ENCODE measurements around the gene NABP1.

The NABP1 gene

GRCh38 chr2:191650896-191651773, 26.8 kb upstream of the NABP1 start:
- DNase-seq = no peak

DNA sequence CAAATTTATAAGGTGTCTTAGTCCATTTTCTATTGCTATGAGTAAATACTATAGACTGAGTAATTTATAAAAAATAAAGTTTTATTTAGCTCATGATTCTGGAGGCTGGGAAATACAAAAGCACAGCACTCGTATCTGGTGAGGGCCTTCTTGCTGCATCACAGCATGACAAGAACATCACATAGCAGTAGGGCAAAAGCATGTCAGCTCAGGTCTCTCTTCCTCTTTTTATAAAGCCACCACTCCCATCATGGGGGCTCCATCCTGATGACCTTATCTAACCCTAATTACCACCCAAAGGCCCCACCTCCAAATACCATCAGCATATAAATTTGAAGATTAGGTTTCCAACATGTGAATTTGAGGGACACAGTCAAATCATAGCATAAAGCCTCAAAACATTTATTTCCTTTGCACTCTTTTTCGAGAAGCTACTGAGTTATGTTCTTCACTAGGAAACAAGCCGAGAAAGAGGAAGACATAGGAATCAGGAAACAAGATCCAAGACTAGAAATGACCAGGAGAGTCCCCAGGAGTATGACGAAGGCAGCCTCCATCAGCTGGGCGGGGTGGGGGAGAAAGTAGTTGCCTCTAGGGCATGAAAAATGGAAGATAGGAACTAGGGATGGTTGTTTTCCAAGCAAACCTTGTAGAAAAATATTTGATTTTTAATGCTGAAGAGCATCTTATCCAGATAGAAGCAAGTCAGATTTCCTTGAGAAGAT, 24.1 kb upstream of the NABP1 start:
- no peak for DNase-seq

- no peak for DNase-seq
These were observed 21.5 kb upstream of the NABP1 start for GRCh38 chr2:191656391-191656790.

- no peak for DNase-seq
These were observed 21.1 kb upstream of the NABP1 start for GRCh38 chr2:191656792-191657191.

DNA sequence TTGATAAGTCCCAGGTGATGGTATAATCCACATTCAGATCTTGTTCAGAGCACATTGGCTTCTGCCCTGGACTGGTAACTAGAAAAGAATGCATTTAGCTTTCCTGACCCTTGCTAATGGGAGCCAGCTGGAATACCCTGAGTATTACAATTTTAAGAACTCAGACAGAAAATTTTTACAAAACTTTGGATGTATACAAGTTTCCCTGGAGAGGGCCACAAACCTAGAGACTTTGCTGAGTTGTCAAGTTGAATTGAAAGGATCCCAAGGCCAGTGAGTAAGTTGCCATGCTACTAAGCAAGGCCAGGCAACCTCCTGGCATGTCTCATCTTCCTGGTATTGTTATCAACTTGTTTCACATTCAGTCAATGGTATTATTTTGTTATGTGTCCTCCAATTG, 20.0 kb upstream of the NABP1 start:
- no peak for DNase-seq

DNA sequence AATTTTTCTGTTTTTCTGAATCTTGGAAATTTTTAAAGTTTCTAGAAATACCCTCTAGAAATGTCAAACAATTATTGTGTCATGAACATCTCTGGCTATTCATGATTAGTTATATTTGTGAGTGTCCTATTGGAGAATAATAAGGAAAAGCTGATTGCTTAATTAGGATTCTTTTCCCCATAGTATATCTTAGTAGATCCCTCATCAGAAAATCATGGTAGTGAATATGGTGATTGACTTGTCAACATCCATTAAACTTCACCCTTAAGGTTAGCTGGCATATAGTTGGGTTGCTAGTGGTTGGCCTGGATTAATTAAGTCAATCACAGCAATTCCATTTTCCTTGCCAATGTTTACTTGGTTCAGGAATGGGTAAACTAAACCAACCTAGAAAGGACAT, 18.7 kb upstream of the NABP1 start:
- no peak for DNase-seq

- DNase-seq = no peak
These were observed 17.4 kb upstream of the NABP1 start for GRCh38 chr2:191660575-191660974.

- DNase-seq = no peak
These were observed 16.6 kb upstream of the NABP1 start for GRCh38 chr2:191661097-191661924.

- no peak for DNase-seq
These were observed 12.9 kb upstream of the NABP1 start for GRCh38 chr2:191664823-191665677.

DNA sequence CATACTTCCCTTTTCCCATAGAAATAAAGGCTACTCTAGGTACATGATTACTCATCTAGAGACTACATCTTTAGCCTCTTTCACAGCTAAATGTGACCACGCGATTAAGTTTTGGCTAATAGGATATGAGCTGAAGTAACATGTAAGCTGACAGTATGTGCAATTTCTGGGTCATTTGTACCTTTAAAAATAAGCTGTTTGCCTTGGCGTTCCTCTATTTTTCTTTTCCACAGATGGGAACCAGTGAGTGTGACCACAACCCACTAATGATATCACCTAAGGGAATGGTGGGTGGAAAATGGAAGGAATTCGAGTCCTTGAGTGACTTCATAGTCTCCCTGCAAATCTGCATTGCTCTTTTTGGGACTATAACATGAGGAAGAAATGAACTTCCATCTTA, 11.7 kb upstream of the NABP1 start:
- DNase-seq = no peak

DNA sequence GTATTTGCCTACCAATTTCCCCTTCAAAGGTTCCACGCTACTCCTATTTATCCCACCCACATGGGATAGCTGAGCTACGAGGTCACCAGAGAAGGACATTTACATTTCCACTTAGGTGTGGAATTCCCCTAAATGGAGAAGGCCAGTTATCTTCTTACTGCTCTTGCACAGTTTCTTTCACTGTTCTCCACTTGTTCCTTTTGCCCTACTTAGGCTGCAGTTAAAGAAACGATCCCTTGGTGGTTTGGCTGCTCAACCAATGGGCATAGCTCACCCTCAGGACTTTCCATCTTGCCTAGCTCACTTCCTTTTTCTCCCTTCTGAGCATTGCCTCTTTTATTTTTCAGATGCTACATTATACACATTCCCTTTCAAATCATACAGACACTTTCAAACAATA, 11.2 kb upstream of the NABP1 start:
- DNase-seq = no peak

- DNase-seq = no peak
These were observed 7.9 kb upstream of the NABP1 start for GRCh38 chr2:191670076-191670475.

GRCh38 chr2:191670787-191671186, 7.1 kb upstream of the NABP1 start:
- no peak for DNase-seq

DNA sequence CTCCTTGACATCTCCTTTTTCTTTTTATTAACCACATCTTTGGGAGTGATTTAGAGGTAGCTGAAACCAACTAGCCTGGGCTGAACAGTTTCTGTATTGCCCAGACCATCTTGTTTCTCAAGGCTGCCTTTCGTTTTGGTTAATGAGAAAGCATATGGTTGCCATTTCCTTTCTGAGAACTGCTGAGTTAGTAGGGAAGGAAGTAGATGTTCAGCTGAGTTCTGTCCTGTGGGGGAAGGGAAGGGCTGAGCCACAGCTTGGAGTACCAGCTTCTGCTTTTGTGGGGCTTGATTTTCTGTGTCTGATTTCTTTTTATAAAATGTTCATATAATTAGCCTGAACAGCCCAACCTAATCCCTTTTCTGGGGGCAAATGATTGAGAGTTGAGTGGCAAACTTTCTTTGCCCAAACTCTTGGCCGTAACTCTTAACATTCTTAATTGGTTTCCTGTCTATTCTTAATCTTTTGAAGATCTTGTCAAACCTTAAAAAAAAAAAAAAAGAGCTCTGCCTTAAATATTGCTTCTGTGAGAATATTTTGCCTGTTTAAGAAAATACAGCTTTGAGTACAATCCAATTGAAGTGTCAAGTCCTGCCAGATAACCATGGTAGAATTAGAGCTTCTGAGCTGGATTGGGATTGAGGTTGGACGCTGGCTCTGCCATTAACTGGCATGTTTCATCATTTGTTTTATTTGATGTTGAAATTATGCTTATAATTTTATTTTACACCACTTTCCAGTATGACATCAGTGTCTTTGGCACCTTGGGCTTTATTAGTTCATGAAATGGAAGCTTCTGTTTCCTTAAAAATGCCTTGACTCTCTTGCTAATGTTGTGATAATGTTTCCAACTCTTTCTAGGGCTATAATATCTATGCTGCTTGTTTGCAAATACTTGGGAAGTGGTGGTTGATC, 1.9 kb upstream of the NABP1 start:
- DNase-seq = peak; percentile 37

GRCh38 chr2:191676790-191677645, 918 bp upstream of the NABP1 start:
- no peak for DNase-seq

DNA sequence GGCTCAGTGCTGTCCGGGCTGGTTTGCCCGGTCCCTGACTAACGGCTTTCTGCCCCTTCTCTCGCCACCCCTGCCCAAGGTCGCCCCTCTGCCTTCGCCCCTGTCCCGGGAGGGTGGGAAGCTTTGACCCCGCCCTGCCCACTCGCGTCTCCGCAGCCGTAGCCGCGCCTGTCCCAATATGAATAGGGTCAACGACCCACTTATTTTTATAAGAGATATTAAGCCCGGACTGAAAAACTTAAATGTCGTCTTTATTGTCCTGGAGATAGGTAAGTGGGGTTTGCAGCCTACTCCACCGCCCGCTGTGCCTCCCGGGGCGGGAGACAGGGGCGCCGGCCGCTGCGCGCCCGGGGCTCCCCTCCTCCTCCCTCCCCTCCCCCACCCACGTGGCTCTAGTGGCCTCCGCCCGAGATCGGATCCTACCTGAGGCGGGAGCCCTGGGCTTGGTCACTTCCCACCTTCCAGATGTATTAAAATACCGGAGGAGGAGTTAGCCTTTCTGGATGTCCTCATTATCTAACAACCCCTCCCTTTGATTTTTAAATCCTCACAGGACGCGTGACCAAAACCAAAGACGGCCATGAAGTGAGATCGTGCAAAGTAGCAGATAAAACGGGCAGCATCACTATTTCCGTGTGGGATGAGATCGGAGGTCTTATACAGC, 633 bp downstream of the NABP1 start:
- DNase-seq = peak; percentile 75

- DNase-seq = no peak
These were observed 2.1 kb downstream of the NABP1 start for GRCh38 chr2:191679818-191680600.

- no peak for DNase-seq
These were observed 2.7 kb downstream of the NABP1 start for GRCh38 chr2:191680639-191681038.

GRCh38 chr2:191682126-191682525, 4.2 kb downstream of the NABP1 start:
- no peak for DNase-seq
